Hepatocyte (in vitro differentiated cells): ENCODE data around the gene SHROOM1.

Source experiments
- CTCF ChIP-seq: fragments of 200-600 bp; sonication (generic); IDR thresholded peaks from 2 replicates; pipeline ENCODE4 v1.5.1; 2016; ENCODE audit warnings: antibody characterized with exemption, mild to moderate bottlenecking; ENCODE audit not compliant: poor library complexity
- EZH2 ChIP-seq: fragments of 200-600 bp; sonication (generic); IDR thresholded peaks from 2 replicates; pipeline ENCODE4 v1.6.1; 2016; ENCODE audit warnings: antibody characterized with exemption, mild to moderate bottlenecking, borderline replicate concordance
- EZH2phosphoT487 ChIP-seq: fragments of 200-600 bp; sonication (generic); IDR thresholded peaks from one replicate; pipeline ENCODE4 v1.6.1; 2018; ENCODE audit warnings: antibody characterized with exemption, mild to moderate bottlenecking, low read depth, moderate library complexity; ENCODE audit not compliant: unreplicated experiment, severe bottlenecking

- no peak for TF ChIP-seq CTCF
- no peak for TF ChIP-seq EZH2
- TF ChIP-seq EZH2phosphoT487: no peak
These were observed 40.4 kb upstream of the SHROOM1 start for GRCh38 chr5:132870801-132871200.
